ENCODE data around the gene NCOA3.
A peak's percentile ranks its signal among the peaks of the same experiment; 100 is the strongest.
"Not testable (repeated sequence)": the region's sequence is repeated elsewhere in the genome, so short reads cannot be mapped to it uniquely, and the experiment has no call there.

NCOA3 gene

GRCh38 chr20:47475419-47476044 is 26.2 kb upstream of the NCOA3 start:
- DNase-seq, result no peak

GRCh38 chr20:47476452-47476851 is 25.2 kb upstream of the NCOA3 start:
- DNase-seq, result no peak

- DNase-seq, result no peak
Observed at GRCh38 chr20:47479093-47479492, 22.6 kb upstream of the NCOA3 start.

- no peak for DNase-seq
Observed at GRCh38 chr20:47479506-47479905, 22.2 kb upstream of the NCOA3 start.

GRCh38 chr20:47480239-47480638 is 21.4 kb upstream of the NCOA3 start:
- no peak for DNase-seq

- DNase-seq, result no peak
Observed at GRCh38 chr20:47480705-47481104, 21.0 kb upstream of the NCOA3 start.

GRCh38 chr20:47481330-47482216 is 20.1 kb upstream of the NCOA3 start:
- DNase-seq, result no peak

GRCh38 chr20:47482705-47483104 is 19.0 kb upstream of the NCOA3 start:
- no peak for DNase-seq

- DNase-seq, result no peak
Observed at GRCh38 chr20:47484303-47484702, 17.4 kb upstream of the NCOA3 start.

- no peak for DNase-seq
Observed at GRCh38 chr20:47487175-47487917, 14.3 kb upstream of the NCOA3 start.

GRCh38 chr20:47489448-47489872 is 12.2 kb upstream of the NCOA3 start:
- DNase-seq, result no peak

- no peak for DNase-seq
Observed at GRCh38 chr20:47490795-47491194, 10.9 kb upstream of the NCOA3 start.

- DNase-seq, result no peak
Observed at GRCh38 chr20:47492284-47492683, 9.4 kb upstream of the NCOA3 start.

GRCh38 chr20:47493175-47493962 is 8.3 kb upstream of the NCOA3 start:
- peak; percentile 74 for DNase-seq

- no peak for DNase-seq
Observed at GRCh38 chr20:47493963-47494293, 7.8 kb upstream of the NCOA3 start.

GRCh38 chr20:47494606-47495005 is 7.1 kb upstream of the NCOA3 start:
- DNase-seq, result not testable (repeated sequence)

- DNase-seq, result no peak
Observed at GRCh38 chr20:47496118-47496517, 5.6 kb upstream of the NCOA3 start.

GRCh38 chr20:47498606-47499005 is 3.1 kb upstream of the NCOA3 start:
- no peak for DNase-seq

- DNase-seq, result no peak
Observed at GRCh38 chr20:47499053-47499452, 2.6 kb upstream of the NCOA3 start.

GRCh38 chr20:47500082-47500481 is 1.6 kb upstream of the NCOA3 start:
- DNase-seq, result not testable (repeated sequence)

GRCh38 chr20:47500554-47500953 is 1.1 kb upstream of the NCOA3 start:
- DNase-seq, result no peak

GRCh38 chr20:47501116-47501481 is 588 bp upstream of the NCOA3 start:
- DNase-seq, result no peak
